ENCODE measurements around the gene CFAP99. TPM values are rescaled to one million over a fixed set of nuclear protein-coding genes. Genes with fewer than 3 reads are reported as not detected.
A peak's percentile ranks its signal among the peaks of the same experiment; 100 is the strongest.

The CFAP99 gene
- total RNA-seq, 3 donors from 2014 or later = 0.15 to 2.0 TPM; not detected in 1

- intact Hi-C loops (cut with DNase I; ENCODE audit: low total_unique reads) = no loop called here
- DNase-seq (ENCODE audit: low spot score in 2 of 2) = no peak
- no peaks in the 10 kb centered on the region for H3K27me3 ChIP-seq
- no peaks in the 10 kb centered on the region for H3K36me3 ChIP-seq
- TF ChIP-seq POLR2AphosphoS5 (IDR thresholded peaks at IDR 0.05) = no peak
- no peak for TF ChIP-seq POLR2A (IDR thresholded peaks at IDR 0.05)
- TF ChIP-seq, protein P1, sequence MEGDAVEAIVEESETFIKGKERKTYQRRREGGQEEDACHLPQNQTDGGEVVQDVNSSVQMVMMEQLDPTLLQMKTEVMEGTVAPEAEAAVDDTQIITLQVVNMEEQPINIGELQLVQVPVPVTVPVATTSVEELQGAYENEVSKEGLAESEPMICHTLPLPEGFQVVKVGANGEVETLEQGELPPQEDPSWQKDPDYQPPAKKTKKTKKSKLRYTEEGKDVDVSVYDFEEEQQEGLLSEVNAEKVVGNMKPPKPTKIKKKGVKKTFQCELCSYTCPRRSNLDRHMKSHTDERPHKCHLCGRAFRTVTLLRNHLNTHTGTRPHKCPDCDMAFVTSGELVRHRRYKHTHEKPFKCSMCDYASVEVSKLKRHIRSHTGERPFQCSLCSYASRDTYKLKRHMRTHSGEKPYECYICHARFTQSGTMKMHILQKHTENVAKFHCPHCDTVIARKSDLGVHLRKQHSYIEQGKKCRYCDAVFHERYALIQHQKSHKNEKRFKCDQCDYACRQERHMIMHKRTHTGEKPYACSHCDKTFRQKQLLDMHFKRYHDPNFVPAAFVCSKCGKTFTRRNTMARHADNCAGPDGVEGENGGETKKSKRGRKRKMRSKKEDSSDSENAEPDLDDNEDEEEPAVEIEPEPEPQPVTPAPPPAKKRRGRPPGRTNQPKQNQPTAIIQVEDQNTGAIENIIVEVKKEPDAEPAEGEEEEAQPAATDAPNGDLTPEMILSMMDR (IDR thresholded peaks at IDR 0.05) = no peak
- no peak overlapping the region for H3K27ac ChIP-seq
- H3K9me3 ChIP-seq = no peaks in the 10 kb centered on the region
- peaks cover 5 to 18% of the 10 kb centered on the region in 2 donors for H3K4me1 ChIP-seq
- H3K4me3 ChIP-seq = no peak overlapping the region
Measured at GRCh38 chr4:2484185-2484584, 65.4 kb downstream of the CFAP99 start.

GRCh38 chr4:2484993-2485392 is 66.2 kb downstream of the CFAP99 start:
- Histone ChIP-seq H3K27ac (peak overlapping the region; percentile 50 to 68), H3K4me3 (peak overlapping the region in 1 of 3 donors; percentile 42), H3K4me1 (peaks cover 5 to 18% of the 10 kb centered on the region in 2 donors), H3K27me3 (no peaks in the 10 kb centered on the region), H3K36me3 (no peaks in the 10 kb centered on the region), H3K9me3 (no peaks in the 10 kb centered on the region)
- peak in 1 of 2 donors; percentile 58 for DNase-seq (ENCODE audit: low spot score in 2 of 2)
- intact Hi-C loops (cut with DNase I; ENCODE audit: low total_unique reads) = no loop called here
- TF ChIP-seq POLR2A (IDR thresholded peaks at IDR 0.05) (no peak), POLR2AphosphoS5 (IDR thresholded peaks at IDR 0.05) (no peak)
- TF ChIP-seq, protein P1 (IDR thresholded peaks at IDR 0.05) = no peak

GRCh38 chr4:2485956-2486355 is 67.2 kb downstream of the CFAP99 start:
- TF ChIP-seq, protein P1 (IDR thresholded peaks at IDR 0.05) = no peak
- no peak for TF ChIP-seq POLR2A (IDR thresholded peaks at IDR 0.05)
- TF ChIP-seq POLR2AphosphoS5 (IDR thresholded peaks at IDR 0.05) = no peak
- Histone ChIP-seq H3K36me3 (peaks cover 4% of the 10 kb centered on the region), H3K4me3 (no peak overlapping the region), H3K4me1 (peaks cover 5 to 18% of the 10 kb centered on the region in 2 donors), H3K27ac (no peak overlapping the region), H3K9me3 (no peaks in the 10 kb centered on the region), H3K27me3 (no peaks in the 10 kb centered on the region)
- DNase-seq (ENCODE audit: low spot score in 2 of 2) = no peak
- intact Hi-C loops (cut with DNase I; ENCODE audit: low total_unique reads) = no loop called here

DNA sequence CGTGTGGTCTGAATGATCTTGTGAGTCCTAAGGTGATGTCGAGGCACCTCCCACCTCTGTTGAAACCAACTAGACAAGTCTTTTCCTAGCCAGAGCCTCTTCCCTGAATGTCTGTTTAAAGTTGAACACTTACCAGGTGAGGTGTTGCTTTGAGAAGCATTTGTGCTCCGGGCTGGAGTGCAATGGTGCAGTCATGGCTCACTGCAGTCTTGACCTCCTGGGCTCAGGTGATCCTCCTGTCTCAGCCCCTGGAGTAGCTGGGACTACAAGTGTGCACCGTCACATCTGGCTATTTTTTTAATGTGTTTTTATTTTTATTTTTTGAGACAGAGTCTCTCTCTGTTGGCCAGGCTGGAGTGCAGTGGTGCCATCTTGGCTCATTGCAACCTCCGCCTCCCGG is 68.2 kb downstream of the CFAP99 start:
- TF ChIP-seq POLR2AphosphoS5 (IDR thresholded peaks at IDR 0.05) (no peak), POLR2A (IDR thresholded peaks at IDR 0.05) (no peak)
- TF ChIP-seq, protein P1 (IDR thresholded peaks at IDR 0.05) = no peak
- H3K4me1 ChIP-seq = peaks cover 5 to 14% of the 10 kb centered on the region in 2 donors
- no peaks in the 10 kb centered on the region for H3K27me3 ChIP-seq
- no peak overlapping the region for H3K4me3 ChIP-seq
- no peaks in the 10 kb centered on the region for H3K9me3 ChIP-seq
- H3K36me3 ChIP-seq = peaks cover 5% of the 10 kb centered on the region
- intact Hi-C loops (cut with DNase I; ENCODE audit: low total_unique reads) = no loop called here
- DNase-seq (ENCODE audit: low spot score in 2 of 2) = no peak
- H3K27ac ChIP-seq = no peak overlapping the region

GRCh38 chr4:2487632-2488031 is 68.9 kb downstream of the CFAP99 start:
- no peak for TF ChIP-seq POLR2A (IDR thresholded peaks at IDR 0.05)
- TF ChIP-seq POLR2AphosphoS5 (IDR thresholded peaks at IDR 0.05) = no peak
- TF ChIP-seq, protein P1 (IDR thresholded peaks at IDR 0.05) = no peak
- Histone ChIP-seq H3K27me3 (no peaks in the 10 kb centered on the region), H3K4me1 (peaks cover 0 to 8% of the 10 kb centered on the region in 2 donors), H3K36me3 (peaks cover 5% of the 10 kb centered on the region), H3K27ac (no peak overlapping the region), H3K4me3 (no peak overlapping the region), H3K9me3 (no peaks in the 10 kb centered on the region)
- intact Hi-C loops (cut with DNase I; ENCODE audit: low total_unique reads) = no loop called here
- DNase-seq (ENCODE audit: low spot score in 2 of 2) = no peak

Data from breast epithelium (tissue), 4 donors.